ENCODE data around the gene FLACC1. TPM values are rescaled to one million over a fixed set of nuclear protein-coding genes. Genes with fewer than 3 reads are reported as not detected.
"Not testable (repeated sequence)": the region's sequence is repeated elsewhere in the genome, so short reads cannot be mapped to it uniquely, and the experiment has no call there.

The FLACC1 gene
- total RNA-seq, 1 experiment from 2014 or later, result 0.87 TPM

- no peaks in the 10 kb centered on the region for H3K9me2 ChIP-seq (ENCODE audit: insufficient read depth)
- H3K36me3 ChIP-seq (ENCODE audit: low read depth), result peaks cover 8% of the 10 kb centered on the region; the same call in 1 of the 2 replicates
- H3K27me3 ChIP-seq (ENCODE audit: insufficient read depth, low read depth), result no peaks in the 10 kb centered on the region
- intact Hi-C loops (cut with micrococcal nuclease; ENCODE audit: unreplicated experiment), result no loop called here
- H3K4me3 ChIP-seq, result no peak overlapping the region
- H3K9me3 ChIP-seq (ENCODE audit: insufficient read depth, low read depth), result peaks cover 14% of the 10 kb centered on the region; the same call in 1 of the 2 replicates
- H2AFZ ChIP-seq, result no peak overlapping the region
- no TSS peak for BruUV-seq (replicated peaks)
- H4K20me1 ChIP-seq (ENCODE audit: insufficient read depth), result no peaks in the 10 kb centered on the region
- no peaks in the 10 kb centered on the region for H3F3A ChIP-seq (ENCODE audit: insufficient read depth, low read depth)
- H3K4me2 ChIP-seq, result no peak overlapping the region
- CTCF ChIA-PET, result no interaction called here
- DNase-seq, result no peak
- no peak overlapping the region for H3K27ac ChIP-seq
- TF ChIP-seq CTCF (conservative IDR thresholded peaks at IDR 0.05), result no peak
- no peaks in the 10 kb centered on the region for H3K79me2 ChIP-seq (ENCODE audit: low read depth)
- POLR2A ChIA-PET (ENCODE audit: unreplicated experiment), result interaction anchor here (0.6 kb wide), 1 partner anchor 101 kb away, joined by 6 read pairs; no protein-coding TSS in a partner anchor
- no peaks in the 10 kb centered on the region for H3K4me1 ChIP-seq (replicated peaks; ENCODE audit: insufficient read depth)
Measured at GRCh38 chr2:201244829-201245228, 112.3 kb downstream of the FLACC1 start.

DNA sequence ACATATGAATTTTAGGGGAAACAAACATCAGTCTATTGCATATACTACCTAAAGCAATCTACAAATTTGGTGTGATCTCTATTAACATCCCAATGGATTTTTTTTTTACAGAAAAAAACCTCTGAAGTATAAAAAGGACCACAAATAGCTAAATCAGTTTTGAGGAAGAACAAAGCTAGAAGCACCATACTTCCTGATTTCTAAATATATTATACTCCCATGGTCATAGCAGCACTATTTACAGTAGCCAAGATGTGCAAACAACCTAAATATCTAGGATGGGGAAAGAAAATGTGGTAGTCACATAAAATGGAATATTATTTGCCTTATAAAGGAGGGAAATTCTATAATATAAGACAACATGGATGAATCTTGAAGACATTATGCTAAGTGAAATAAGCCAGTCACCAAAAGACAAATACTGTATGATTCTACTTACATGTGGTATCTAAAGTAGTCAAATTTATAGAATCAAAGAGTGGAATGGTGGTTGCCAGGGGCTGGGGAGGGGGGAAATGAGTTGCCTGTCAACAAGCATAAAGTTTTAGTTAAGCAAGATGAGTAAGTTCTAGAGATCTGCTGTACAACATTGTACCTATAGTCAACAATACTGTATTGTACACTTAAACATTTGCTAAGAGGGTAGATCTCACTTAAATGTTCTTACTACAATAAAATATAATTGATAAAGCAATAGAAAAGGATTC, 114.4 kb downstream of the FLACC1 start:
- no peak overlapping the region for H3K27ac ChIP-seq
- CTCF ChIA-PET, result no interaction called here
- no peaks in the 10 kb centered on the region for H3K79me2 ChIP-seq (ENCODE audit: low read depth)
- H3K9me2 ChIP-seq (ENCODE audit: insufficient read depth), result no peaks in the 10 kb centered on the region
- no peaks in the 10 kb centered on the region for H3K27me3 ChIP-seq (ENCODE audit: insufficient read depth, low read depth)
- H2AFZ ChIP-seq, result no peak overlapping the region
- POLR2A ChIA-PET (ENCODE audit: unreplicated experiment), result interaction anchor here (0.6 to 0.7 kb wide), 2 partner anchors 266 to 373 kb away, joined by 3 to 4 read pairs; no protein-coding TSS in a partner anchor
- no TSS peak for BruUV-seq (replicated peaks)
- H3K36me3 ChIP-seq (ENCODE audit: low read depth), result peaks cover 17% of the 10 kb centered on the region; the same call in 1 of the 2 replicates
- intact Hi-C loops (cut with micrococcal nuclease; ENCODE audit: unreplicated experiment), result no loop called here
- H3F3A ChIP-seq (ENCODE audit: insufficient read depth, low read depth), result no peaks in the 10 kb centered on the region
- no peak for DNase-seq
- no peak for TF ChIP-seq CTCF (conservative IDR thresholded peaks at IDR 0.05)
- TF ChIP-seq EZH2 (IDR thresholded peaks at IDR 0.05; ENCODE audit: low read depth), result no peak
- H3K4me2 ChIP-seq, result no peak overlapping the region
- no peaks in the 10 kb centered on the region for H3K4me1 ChIP-seq (replicated peaks; ENCODE audit: insufficient read depth)
- peaks cover 14% of the 10 kb centered on the region; the same call in 1 of the 2 replicates for H3K9me3 ChIP-seq (ENCODE audit: insufficient read depth, low read depth)
- no peaks in the 10 kb centered on the region for H4K20me1 ChIP-seq (ENCODE audit: insufficient read depth)
- no peak overlapping the region for H3K4me3 ChIP-seq

DNA sequence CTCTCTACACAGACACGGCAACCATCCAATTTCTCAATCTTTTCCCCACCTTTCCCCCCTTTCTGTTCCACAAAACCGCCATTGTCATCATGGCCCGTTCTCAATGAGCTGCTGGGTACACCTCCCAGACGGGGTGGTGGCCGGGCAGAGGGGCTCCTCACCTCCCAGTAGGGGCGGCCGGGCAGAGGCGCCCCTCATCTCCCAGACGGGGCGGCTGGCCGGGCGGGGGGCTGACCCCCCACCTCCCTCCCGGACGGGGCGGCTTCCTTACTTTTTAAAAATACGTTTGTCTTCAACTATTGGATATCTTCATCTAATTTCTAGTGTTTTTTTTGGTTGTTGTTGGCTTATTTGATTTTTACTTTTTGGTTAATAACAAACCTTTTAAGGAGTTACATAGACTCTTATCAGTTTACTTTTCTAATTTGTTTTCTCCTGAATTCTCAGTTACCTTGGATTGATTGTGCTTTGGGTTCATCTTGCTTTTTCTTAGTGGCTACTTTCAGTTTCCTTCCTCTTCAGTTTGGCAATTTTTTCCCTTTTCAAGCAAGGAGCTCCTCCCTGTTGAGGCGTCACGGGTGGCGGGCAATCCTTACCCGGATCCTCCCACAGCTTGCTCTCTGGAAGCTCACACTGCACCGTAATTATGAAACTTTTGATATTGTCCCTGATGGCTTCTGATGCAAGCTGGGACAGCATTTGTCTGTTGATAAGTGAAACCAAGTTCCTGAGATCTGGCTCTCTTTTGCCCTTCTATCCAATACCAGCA, 117.8 kb downstream of the FLACC1 start:
- H4K20me1 ChIP-seq (ENCODE audit: insufficient read depth); H3K27me3 ChIP-seq (ENCODE audit: insufficient read depth, low read depth); H3K4me3 ChIP-seq; H3F3A ChIP-seq (ENCODE audit: insufficient read depth, low read depth); H3K9me2 ChIP-seq (ENCODE audit: insufficient read depth); H3K27ac ChIP-seq; CTCF ChIA-PET; H3K4me2 ChIP-seq; H2AFZ ChIP-seq; POLR2A ChIA-PET (ENCODE audit: unreplicated experiment); DNase-seq; BruUV-seq (replicated peaks): not testable (repeated sequence)
- Histone ChIP-seq H3K79me2 (ENCODE audit: low read depth) (peaks cover 20% of the 10 kb centered on the region), H3K36me3 (ENCODE audit: low read depth) (peaks cover 20% of the 10 kb centered on the region; the same call in 1 of the 2 replicates), H3K4me1 (replicated peaks; ENCODE audit: insufficient read depth) (peaks cover 18% of the 10 kb centered on the region), H3K9me3 (ENCODE audit: insufficient read depth, low read depth) (peaks cover 14% of the 10 kb centered on the region)
- intact Hi-C loops (cut with micrococcal nuclease; ENCODE audit: unreplicated experiment), result loop anchor here (5.0 to 10.0 kb wide), 3 partner anchors 213 to 615 kb away; partner anchors contain the start of genes STRADB, TMEM237 and TRAK2

Other genes starting within 250 kb of the FLACC1 start
- gene CFLAR, start 241.2 kb downstream of the FLACC1 start, total RNA-seq (2021), result 75.4 and 99.1 TPM in 2 replicates
- 15.2 and 16.9 TPM in 2 replicates for gene CASP10, start 174.2 kb downstream of the FLACC1 start, total RNA-seq (2021)
- gene CASP8, start 96.8 kb downstream of the FLACC1 start, total RNA-seq (2021), result 42.4 and 48.2 TPM in 2 replicates
- 18.8 and 33.2 TPM in 2 replicates for gene TRAK2, start 94.1 kb upstream of the FLACC1 start, total RNA-seq (2021)
- 24.0 and 32.1 TPM in 2 replicates for gene STRADB, start 94.4 kb upstream of the FLACC1 start, total RNA-seq (2021)